Ascending aorta (tissue), 2 donors: ENCODE results near the gene ARHGEF4. TPM values are rescaled to one million over a fixed set of nuclear protein-coding genes. Genes with fewer than 3 reads are reported as not detected.

ENCODE experiments used
- DNase-seq, 2 donors: peaks; one replicate each; pipeline ENCODE4 v3.0.0-alpha.2; 2019; ENCODE audit warnings: low spot score in 2 of 2
- H3K27ac ChIP-seq, 2 donors: fragments of 200-600 bp; sonication (generic); one replicate each; pipeline ENCODE4 v1.5.1; 2016 to 2017; ENCODE audit warnings: mild to moderate bottlenecking in 1 of 2
- H3K27me3 ChIP-seq: fragments of 200-600 bp; sonication (generic); one replicate; pipeline ENCODE4 v1.5.1; 2017
- H3K36me3 ChIP-seq, 2 donors: fragments of 200-600 bp; sonication (generic); one replicate each; pipeline ENCODE4 v1.5.1; 2016
- H3K4me1 ChIP-seq, 2 donors: fragments of 200-600 bp; sonication (generic); one replicate each; pipeline ENCODE4 v1.5.1; 2016 to 2017; ENCODE audit warnings: mild to moderate bottlenecking in 1 of 2
- H3K4me3 ChIP-seq, 2 donors: fragments of 200-600 bp; sonication (generic); one replicate each; pipeline ENCODE4 v1.5.1; 2016 to 2017; ENCODE audit warnings: mild to moderate bottlenecking in 1 of 2
- H3K9me3 ChIP-seq, 2 donors: fragments of 200-600 bp; sonication (generic); one replicate each; pipeline ENCODE4 v1.5.1; 2016
- CTCF ChIP-seq, 3 experiments: fragments of 200-600 bp in 2 of 3; fragments of 450-650 bp in 1 of 3; sonication (generic) in 2 of 3; IDR thresholded peaks; one replicate each; pipeline ENCODE4 v1.5.1; 2016 to 2019; ENCODE audit warnings: antibody characterized with exemption in 3 of 3, mild to moderate bottlenecking in 1 of 3, moderate library complexity in 1 of 3
- intact Hi-C: fragments of 100-400 bp; cut with DNase I; formaldehyde crosslinking; loops from one replicate; pipeline ENCODE4 v1.15.1; 2023
- total RNA-seq: library from RNA; depleted of rRNA; stranded (reverse); fragments of >200 nt; gene quantifications from one replicate; pipeline ENCODE4 v1.1.0, GENCODE V29; 2016

Gene ARHGEF4
- total RNA-seq, 1 donor from 2014 or later = 9.6 TPM

GRCh38 chr2:131014141-131014540 lies 177.4 kb downstream of the ARHGEF4 start:
- no peaks in the 10 kb centered on the region for H3K27me3 ChIP-seq
- no peak for TF ChIP-seq CTCF (IDR thresholded peaks at IDR 0.05)
- no peaks in the 10 kb centered on the region for H3K4me1 ChIP-seq
- intact Hi-C loops = no loop called here
- no peaks in the 10 kb centered on the region for H3K9me3 ChIP-seq
- no peak overlapping the region for H3K27ac ChIP-seq
- H3K4me3 ChIP-seq = no peak overlapping the region
- DNase-seq = no peak
- no peaks in the 10 kb centered on the region for H3K36me3 ChIP-seq

GRCh38 chr2:131015764-131016163 lies 179.1 kb downstream of the ARHGEF4 start:
- TF ChIP-seq CTCF (IDR thresholded peaks at IDR 0.05) = no peak
- DNase-seq = no peak
- intact Hi-C loops = no loop called here
- no peaks in the 10 kb centered on the region for H3K9me3 ChIP-seq
- H3K27me3 ChIP-seq = no peaks in the 10 kb centered on the region
- no peaks in the 10 kb centered on the region for H3K36me3 ChIP-seq
- H3K27ac ChIP-seq = no peak overlapping the region
- H3K4me3 ChIP-seq = no peak overlapping the region
- H3K4me1 ChIP-seq = no peaks in the 10 kb centered on the region

- intact Hi-C loops = no loop called here
- Histone ChIP-seq H3K27ac (no peak overlapping the region), H3K4me1 (no peaks in the 10 kb centered on the region), H3K4me3 (no peak overlapping the region), H3K27me3 (no peaks in the 10 kb centered on the region), H3K36me3 (no peaks in the 10 kb centered on the region), H3K9me3 (no peaks in the 10 kb centered on the region)
- no peak for TF ChIP-seq CTCF (IDR thresholded peaks at IDR 0.05)
- no peak for DNase-seq
Measured at GRCh38 chr2:131016826-131017741, 180.4 kb downstream of the ARHGEF4 start.

- Histone ChIP-seq H3K27me3 (no peaks in the 10 kb centered on the region), H3K36me3 (no peaks in the 10 kb centered on the region), H3K9me3 (no peaks in the 10 kb centered on the region), H3K4me1 (no peaks in the 10 kb centered on the region), H3K4me3 (no peak overlapping the region), H3K27ac (no peak overlapping the region)
- no peak for TF ChIP-seq CTCF (IDR thresholded peaks at IDR 0.05)
- DNase-seq = no peak
- intact Hi-C loops = no loop called here
Measured at GRCh38 chr2:131022731-131023130, 186.0 kb downstream of the ARHGEF4 start.

- Histone ChIP-seq H3K4me3 (no peak overlapping the region), H3K27ac (no peak overlapping the region), H3K36me3 (no peaks in the 10 kb centered on the region), H3K27me3 (no peaks in the 10 kb centered on the region), H3K9me3 (no peaks in the 10 kb centered on the region), H3K4me1 (no peaks in the 10 kb centered on the region)
- TF ChIP-seq CTCF (IDR thresholded peaks at IDR 0.05) = no peak
- DNase-seq = no peak
- intact Hi-C loops = no loop called here
Measured at GRCh38 chr2:131023758-131024157, 187.0 kb downstream of the ARHGEF4 start.
